ENCODE results near the gene PTPN5.

Gene PTPN5

GRCh38 chr11:18772211-18772610 is 19.4 kb downstream of the PTPN5 start:
- DNase-seq: no peak

DNA sequence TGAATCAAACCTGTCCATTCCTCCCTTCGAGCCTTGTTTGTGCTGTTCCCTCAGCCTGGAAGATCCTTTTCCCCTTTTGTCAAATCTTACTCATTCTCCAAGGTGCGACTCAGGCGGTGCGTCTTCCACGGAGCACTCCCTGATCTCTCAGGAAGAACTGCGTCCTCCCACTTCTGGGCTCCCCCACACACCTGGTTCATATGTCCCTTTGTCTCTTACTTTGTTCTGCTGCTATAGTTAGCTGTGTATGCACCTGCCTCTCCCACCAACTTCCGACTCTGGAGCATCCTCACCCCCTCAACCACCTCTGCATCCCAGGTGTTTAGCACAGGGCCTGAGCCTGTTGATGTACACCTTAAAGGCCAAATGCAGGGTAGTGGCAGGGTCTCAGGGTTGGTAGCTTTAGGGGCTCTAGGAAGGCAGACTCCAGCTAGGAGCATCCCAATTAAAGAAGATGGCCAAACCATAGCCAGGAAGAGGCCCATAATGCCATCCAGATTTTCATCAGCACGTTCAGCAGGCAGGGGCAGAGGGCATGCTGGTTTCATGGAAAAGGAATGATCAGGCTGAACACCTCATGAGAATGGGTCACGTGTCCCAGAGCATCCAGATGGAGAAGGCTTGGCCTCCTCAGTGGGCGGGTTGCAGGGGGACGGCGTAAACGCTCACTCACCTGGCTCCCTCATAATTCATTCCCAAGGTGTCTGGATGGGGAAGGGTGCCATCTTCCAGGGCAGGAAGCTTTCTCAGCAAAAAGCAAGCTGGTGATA is 20.1 kb downstream of the PTPN5 start:
- DNase-seq: no peak

- DNase-seq: no peak
Observed at GRCh38 chr11:18770479-18771125, 21.0 kb downstream of the PTPN5 start.

GRCh38 chr11:18769802-18770456 is 21.7 kb downstream of the PTPN5 start:
- no peak for DNase-seq

GRCh38 chr11:18768978-18769377 is 22.6 kb downstream of the PTPN5 start:
- DNase-seq: no peak

- DNase-seq: no peak
Observed at GRCh38 chr11:18768472-18768901, 23.1 kb downstream of the PTPN5 start.

DNA sequence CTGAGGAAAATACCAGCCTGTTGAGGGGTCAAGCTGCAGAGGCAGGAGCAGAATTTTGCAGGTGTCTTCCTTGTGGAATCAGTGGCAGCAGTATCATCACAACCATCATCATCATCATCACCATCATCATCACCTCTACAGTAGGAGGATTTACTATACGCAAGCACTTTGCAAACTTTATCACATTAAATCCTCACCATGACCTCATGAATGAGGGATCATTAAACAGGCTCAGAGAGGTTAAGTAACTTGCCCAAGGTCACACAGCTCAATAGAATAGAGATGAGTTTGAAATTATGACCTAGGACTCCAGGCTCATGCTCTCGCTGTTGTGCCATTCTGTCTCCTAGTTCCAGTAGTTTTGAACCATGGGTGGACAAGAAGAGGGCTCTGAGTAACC is 25.6 kb downstream of the PTPN5 start:
- no peak for DNase-seq

- no peak for DNase-seq
Observed at GRCh38 chr11:18765554-18765953, 26.0 kb downstream of the PTPN5 start.

GRCh38 chr11:18761741-18762140 is 29.9 kb downstream of the PTPN5 start:
- no peak for DNase-seq

DNA sequence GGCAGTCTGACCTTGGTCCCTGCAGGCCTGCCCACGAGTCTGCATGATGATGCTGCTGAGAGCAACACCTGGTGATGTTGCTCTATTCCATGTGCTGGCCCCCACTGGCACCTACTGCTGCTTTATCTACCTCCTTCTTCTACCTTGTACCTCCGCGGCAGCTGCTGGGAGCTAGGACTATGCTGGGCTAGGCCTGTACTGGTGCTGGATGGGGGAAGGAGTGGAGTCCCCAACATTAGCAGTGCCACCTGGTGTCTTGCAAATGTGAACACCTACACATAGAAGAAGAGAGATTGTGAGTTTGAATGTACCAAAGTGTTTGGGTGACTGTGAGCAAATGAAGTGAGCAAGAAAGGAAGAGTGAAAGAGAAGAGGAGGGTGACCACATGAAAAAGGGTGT is 30.5 kb downstream of the PTPN5 start:
- DNase-seq: no peak

GRCh38 chr11:18757811-18758210 is 33.8 kb downstream of the PTPN5 start:
- DNase-seq: no peak

GRCh38 chr11:18756889-18757288 is 34.7 kb downstream of the PTPN5 start:
- DNase-seq: no peak

DNA sequence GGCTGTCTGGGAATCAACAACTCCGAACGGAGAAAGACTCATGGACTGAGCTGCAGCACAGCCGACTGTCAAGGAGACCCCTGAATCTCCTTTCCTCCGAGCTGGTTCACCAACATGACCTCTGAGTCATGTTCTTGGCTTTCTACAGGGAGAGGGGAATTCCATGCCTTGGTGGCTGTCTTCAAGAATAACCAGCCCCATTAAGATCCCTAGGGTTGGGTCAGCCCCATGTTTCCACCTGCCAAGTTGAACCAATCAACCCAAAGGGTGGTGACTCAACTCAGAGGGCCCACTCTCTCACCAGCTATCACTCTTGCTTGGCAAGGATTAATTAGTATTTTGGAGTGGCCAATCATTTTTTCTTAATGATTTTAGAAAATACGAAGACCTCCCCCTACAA is 37.3 kb downstream of the PTPN5 start:
- no peak for DNase-seq

DNA sequence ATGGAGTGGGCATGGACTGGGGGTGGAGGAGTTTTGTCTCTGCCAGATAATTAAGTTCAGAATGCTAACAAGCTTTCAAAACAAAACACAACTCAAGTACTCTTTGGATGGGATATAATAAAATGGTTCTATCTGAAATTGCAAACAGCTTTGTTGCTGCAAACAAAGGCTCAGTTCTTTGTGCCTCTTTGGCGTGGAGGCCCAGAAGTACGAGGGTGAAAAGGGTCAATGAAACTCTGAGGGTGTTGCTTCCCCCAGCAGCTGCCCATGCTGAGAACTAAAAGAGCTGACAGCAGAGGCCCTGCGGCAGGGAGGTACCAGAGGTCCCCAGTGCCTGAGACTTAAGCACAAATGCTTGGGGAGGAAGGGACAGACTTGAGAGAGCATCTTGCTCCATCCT is 39.1 kb downstream of the PTPN5 start:
- no peak for DNase-seq

DNA sequence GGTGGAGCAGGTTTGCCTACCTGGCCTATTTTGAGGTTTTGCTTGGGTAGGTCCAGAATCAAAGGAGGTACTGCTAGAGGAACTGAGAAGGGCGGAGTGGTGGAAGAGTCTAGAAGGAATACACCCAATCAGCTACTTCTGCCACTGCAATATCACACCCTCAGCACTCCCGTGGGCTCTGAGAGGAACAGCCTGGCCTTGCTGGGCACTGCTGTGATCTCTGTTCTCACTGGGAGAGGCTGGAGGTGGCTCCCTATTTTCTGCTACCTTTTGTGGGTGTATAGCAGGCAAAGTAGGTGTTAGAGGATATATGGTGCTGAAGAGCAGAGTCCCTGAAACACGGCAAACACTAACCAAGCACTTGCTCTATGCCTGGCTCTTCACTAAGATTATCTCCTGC is 40.7 kb downstream of the PTPN5 start:
- DNase-seq: no peak

GRCh38 chr11:18749681-18750319 is 41.8 kb downstream of the PTPN5 start:
- DNase-seq: no peak

GRCh38 chr11:18748766-18749365 is 42.7 kb downstream of the PTPN5 start:
- DNase-seq: no peak

GRCh38 chr11:18745251-18745650 is 46.3 kb downstream of the PTPN5 start:
- DNase-seq: no peak

GRCh38 chr11:18743900-18744514 is 47.6 kb downstream of the PTPN5 start:
- no peak for DNase-seq

- no peak for DNase-seq
Observed at GRCh38 chr11:18743365-18743764, 48.2 kb downstream of the PTPN5 start.

DNA sequence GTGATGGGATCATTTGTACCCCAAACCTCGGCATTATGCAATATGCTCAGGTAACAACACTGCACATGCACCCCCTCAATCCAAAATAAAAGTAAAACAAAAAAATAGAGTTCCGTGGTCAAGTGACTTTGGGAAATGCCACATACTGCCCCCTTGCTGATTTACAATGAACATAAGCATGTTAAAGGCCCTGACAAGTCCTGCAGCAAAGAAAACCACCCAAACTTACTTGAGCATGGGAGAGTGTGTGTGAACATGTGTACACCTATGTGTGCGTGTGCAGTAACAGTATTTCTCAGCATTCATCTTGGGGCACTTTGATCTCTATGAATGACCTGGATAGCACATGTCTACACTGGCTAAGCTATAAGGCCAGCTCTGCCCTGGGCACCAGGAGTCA is 49.8 kb downstream of the PTPN5 start:
- DNase-seq: no peak

GRCh38 chr11:18739685-18740084 is 51.9 kb downstream of the PTPN5 start:
- DNase-seq: no peak

- DNase-seq: no peak
Observed at GRCh38 chr11:18737642-18738041, 54.0 kb downstream of the PTPN5 start.
